Measurements from ENCODE around the gene HAO2.
"Not testable (repeated sequence)": the region's sequence is repeated elsewhere in the genome, so short reads cannot be mapped to it uniquely, and the experiment has no call there.

Gene HAO2

DNA sequence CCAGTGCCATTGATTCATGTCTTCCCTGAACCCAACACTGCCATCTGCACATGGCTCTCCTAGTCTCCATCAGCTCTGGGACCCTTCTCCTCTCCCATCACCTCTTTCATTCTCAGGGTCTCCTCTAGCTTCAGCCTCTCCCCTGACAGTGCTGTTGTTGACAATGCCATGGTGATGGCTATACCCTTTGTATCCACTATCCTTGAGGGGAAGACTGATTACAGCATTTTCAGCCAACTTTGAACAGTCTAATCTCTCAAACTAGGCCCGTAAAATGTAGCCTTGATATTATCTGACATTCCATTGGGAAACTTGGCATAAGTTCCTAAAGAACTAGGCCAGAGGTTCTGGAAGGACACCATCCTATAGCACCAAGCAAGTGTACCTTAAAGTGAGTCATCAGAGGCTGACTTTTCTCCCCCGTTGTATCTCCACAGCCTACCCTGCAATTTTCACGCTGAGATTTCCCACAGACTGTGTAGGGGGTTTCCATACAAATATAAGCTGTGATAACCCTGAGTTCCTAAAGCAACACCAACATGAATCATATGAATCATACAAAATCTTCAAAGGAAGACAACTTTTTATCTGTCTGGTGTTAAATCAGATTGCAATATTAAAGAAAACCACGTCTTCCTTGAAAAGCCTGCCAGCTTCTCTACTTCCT, 5.8 kb downstream of the HAO2 start:
- in situ Hi-C loops (cut with HindIII; ENCODE audit: low sequenced_read_pairs) = no loop called here
- TF ChIP-seq, protein P1, sequence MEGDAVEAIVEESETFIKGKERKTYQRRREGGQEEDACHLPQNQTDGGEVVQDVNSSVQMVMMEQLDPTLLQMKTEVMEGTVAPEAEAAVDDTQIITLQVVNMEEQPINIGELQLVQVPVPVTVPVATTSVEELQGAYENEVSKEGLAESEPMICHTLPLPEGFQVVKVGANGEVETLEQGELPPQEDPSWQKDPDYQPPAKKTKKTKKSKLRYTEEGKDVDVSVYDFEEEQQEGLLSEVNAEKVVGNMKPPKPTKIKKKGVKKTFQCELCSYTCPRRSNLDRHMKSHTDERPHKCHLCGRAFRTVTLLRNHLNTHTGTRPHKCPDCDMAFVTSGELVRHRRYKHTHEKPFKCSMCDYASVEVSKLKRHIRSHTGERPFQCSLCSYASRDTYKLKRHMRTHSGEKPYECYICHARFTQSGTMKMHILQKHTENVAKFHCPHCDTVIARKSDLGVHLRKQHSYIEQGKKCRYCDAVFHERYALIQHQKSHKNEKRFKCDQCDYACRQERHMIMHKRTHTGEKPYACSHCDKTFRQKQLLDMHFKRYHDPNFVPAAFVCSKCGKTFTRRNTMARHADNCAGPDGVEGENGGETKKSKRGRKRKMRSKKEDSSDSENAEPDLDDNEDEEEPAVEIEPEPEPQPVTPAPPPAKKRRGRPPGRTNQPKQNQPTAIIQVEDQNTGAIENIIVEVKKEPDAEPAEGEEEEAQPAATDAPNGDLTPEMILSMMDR (IDR thresholded peaks at IDR 0.05; ENCODE audit: low read depth, low read length, missing control alignments) = no peak
- DNase-seq (ENCODE audit: low read depth) = no peak
- no peak overlapping the region for H3K4me3 ChIP-seq (ENCODE audit: low read depth, low read length)

DNA sequence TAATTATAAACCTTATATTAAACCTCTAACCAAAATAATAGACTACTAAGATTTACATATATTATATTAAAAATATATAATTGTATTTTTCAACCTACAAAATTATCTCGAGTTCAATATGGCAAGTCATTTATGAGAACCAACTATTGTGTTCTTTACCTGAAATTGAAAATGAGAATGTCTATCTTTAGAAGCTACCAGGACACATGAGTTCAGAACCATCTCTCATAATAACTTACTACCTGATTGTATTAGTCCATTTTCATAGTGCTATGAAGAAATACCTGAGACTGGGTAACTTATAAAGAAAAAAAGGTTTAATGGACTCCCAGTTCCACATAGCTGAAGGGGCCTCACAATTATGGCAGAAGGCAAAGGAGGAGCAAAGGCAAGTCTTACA, 6.8 kb downstream of the HAO2 start:
- in situ Hi-C loops (cut with HindIII; ENCODE audit: low sequenced_read_pairs) = no loop called here
- TF ChIP-seq, protein P1 (IDR thresholded peaks at IDR 0.05; ENCODE audit: low read depth, low read length, missing control alignments) = no peak
- H3K4me3 ChIP-seq (ENCODE audit: low read depth, low read length) = no peak overlapping the region
- no peak for DNase-seq (ENCODE audit: low read depth)

DNA sequence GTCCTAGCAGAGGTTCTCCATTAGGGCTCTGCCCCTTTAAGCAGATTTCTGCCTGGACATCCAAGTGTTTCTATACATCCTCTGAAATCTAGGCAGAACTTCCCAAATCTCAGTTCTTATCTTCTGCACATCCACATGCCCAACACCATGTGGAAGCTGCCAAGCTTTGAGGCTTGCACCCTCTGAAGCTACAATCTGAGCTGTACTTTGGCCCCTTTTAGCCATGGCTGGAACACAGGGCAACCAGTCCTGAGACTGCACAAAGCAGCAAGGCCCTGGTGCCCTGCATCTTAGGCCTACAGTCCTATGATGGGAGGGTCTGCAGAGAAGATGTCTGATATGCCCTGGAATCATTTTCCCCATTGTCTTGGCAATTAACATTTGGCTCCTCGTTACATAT, 8.0 kb downstream of the HAO2 start:
- no peak for DNase-seq (ENCODE audit: low read depth)
- no peak overlapping the region for H3K4me3 ChIP-seq (ENCODE audit: low read depth, low read length)
- in situ Hi-C loops (cut with HindIII; ENCODE audit: low sequenced_read_pairs) = no loop called here
- TF ChIP-seq, protein P1 (IDR thresholded peaks at IDR 0.05; ENCODE audit: low read depth, low read length, missing control alignments) = no peak

DNA sequence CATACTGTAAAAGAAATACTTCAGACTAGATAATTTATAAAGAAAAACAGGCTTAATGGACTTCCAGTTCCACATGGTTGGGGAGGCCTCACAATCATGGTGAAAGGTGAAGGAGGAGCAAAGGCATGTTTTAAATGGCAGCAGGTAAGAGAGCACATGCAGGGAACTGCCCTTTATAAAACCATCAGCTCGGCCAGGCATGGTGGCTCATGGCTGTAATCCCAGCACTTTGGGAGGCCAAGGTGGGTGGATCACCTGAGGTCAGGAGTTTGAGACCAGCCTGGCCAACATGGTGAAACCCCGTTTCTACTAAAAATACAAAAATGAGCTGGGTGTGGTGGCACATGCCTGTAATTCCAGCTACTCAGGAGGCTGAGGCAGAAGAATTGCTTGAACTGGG, 9.0 kb downstream of the HAO2 start:
- in situ Hi-C loops (cut with HindIII; ENCODE audit: low sequenced_read_pairs); DNase-seq (ENCODE audit: low read depth); H3K4me3 ChIP-seq (ENCODE audit: low read depth, low read length): not testable (repeated sequence)

DNA sequence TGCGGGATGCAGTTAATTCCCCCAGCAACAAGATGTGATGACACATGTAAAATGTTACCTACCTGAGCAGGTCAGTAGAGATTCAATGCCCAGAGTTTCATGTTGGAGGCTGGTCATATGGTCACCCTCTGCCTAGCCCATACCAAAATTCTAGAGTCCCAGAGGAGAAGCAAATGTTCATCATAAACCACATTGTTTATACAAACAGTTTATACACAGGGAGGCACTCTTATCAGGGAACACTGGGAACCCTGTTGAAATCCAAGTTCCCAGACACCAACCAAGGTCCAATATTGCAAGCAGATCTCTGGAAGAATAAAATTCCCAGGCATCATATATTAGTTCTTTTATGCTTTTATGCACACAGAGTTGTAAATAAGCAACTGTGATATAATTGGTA, 10.5 kb downstream of the HAO2 start:
- in situ Hi-C loops (cut with HindIII; ENCODE audit: low sequenced_read_pairs) = no loop called here
- no peak for DNase-seq (ENCODE audit: low read depth)
- no peak overlapping the region for H3K4me3 ChIP-seq (ENCODE audit: low read depth, low read length)
- TF ChIP-seq, protein P1 (IDR thresholded peaks at IDR 0.05; ENCODE audit: low read depth, low read length, missing control alignments) = no peak

DNA sequence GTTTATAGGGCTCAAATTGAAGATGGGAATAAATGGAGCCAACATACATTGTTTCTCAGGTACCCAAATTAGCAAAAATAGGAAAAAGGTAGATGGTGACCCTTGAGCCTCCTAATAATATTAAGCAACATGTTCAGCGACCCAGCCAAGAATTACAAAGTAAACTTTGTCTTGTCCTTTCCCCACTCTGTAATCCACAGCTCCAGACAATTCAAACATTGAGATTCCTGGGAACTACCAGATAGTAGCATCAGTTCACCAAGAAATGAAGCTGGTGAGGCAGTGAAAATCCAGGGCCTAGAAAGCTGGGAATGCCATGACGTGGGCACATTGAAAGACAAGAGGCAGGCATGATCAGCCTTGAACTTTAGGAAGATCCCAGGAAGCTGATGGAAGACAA, 11.7 kb downstream of the HAO2 start:
- H3K4me3 ChIP-seq (ENCODE audit: low read depth, low read length) = no peak overlapping the region
- in situ Hi-C loops (cut with HindIII; ENCODE audit: low sequenced_read_pairs) = no loop called here
- no peak for DNase-seq (ENCODE audit: low read depth)
- TF ChIP-seq, protein P1 (IDR thresholded peaks at IDR 0.05; ENCODE audit: low read depth, low read length, missing control alignments) = no peak

DNA sequence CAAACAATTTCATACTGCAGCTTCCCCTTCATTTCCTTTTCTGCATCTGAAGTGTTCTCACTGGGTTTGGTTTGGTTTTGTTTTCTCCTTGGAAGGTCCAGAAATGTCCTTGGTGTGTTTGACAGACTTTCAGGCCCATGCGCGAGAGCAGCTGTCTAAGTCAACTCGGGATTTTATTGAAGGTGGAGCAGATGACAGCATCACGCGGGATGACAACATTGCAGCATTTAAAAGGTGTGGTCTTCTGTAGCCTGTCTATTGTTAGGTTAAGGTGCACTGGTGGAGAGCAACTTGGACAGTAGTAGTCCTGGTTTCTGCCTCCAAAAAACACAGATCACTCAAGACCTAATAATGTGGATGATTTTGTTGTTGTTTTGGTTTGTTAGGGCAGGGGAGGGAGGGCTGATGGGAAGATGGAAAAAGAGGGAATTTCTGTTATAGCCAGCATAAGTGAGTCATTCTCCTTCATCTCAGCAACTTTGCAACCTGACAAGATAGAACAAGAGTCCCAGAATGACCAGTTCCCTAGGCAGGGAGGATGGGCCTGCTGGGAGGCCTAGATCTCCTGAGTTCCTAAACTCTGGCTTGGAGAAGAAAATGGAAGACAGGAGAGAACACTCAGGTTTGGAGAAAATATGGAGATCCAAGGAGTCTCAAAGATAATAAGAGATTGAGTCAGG, 12.5 kb downstream of the HAO2 start:
- H3K4me3 ChIP-seq (ENCODE audit: low read depth, low read length) = no peak overlapping the region
- TF ChIP-seq, protein P1 (IDR thresholded peaks at IDR 0.05; ENCODE audit: low read depth, low read length, missing control alignments) = no peak
- DNase-seq (ENCODE audit: low read depth) = no peak
- in situ Hi-C loops (cut with HindIII; ENCODE audit: low sequenced_read_pairs) = no loop called here
